Measurements from ENCODE around the gene EPDR1.

EPDR1 gene

DNA sequence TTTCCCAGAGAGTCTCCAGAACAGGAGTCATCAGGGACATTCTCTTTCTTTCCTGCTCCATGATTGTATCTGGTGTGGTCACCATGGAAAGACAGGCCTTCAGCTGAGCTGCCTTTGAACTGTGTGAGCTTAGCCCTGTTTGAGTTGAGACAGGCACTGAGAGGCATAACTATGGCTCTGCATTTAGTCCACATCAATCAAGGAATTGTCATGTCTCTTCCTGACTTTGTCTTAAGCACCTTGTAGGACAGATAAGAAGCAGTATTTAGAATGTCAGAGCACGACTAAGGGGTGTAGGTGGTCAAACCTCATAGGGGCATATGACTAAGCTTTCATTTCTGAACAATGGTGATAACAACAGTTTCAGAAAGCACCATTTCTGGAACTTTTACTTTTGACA, 53.5 kb downstream of the EPDR1 start:
- TF ChIP-seq, protein P1, sequence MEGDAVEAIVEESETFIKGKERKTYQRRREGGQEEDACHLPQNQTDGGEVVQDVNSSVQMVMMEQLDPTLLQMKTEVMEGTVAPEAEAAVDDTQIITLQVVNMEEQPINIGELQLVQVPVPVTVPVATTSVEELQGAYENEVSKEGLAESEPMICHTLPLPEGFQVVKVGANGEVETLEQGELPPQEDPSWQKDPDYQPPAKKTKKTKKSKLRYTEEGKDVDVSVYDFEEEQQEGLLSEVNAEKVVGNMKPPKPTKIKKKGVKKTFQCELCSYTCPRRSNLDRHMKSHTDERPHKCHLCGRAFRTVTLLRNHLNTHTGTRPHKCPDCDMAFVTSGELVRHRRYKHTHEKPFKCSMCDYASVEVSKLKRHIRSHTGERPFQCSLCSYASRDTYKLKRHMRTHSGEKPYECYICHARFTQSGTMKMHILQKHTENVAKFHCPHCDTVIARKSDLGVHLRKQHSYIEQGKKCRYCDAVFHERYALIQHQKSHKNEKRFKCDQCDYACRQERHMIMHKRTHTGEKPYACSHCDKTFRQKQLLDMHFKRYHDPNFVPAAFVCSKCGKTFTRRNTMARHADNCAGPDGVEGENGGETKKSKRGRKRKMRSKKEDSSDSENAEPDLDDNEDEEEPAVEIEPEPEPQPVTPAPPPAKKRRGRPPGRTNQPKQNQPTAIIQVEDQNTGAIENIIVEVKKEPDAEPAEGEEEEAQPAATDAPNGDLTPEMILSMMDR (IDR thresholded peaks at IDR 0.05; ENCODE audit: low read depth, low read length, missing control alignments) = no peak
- H3K4me3 ChIP-seq (ENCODE audit: low read depth, low read length) = no peak overlapping the region
- DNase-seq (ENCODE audit: low read depth) = no peak

DNA sequence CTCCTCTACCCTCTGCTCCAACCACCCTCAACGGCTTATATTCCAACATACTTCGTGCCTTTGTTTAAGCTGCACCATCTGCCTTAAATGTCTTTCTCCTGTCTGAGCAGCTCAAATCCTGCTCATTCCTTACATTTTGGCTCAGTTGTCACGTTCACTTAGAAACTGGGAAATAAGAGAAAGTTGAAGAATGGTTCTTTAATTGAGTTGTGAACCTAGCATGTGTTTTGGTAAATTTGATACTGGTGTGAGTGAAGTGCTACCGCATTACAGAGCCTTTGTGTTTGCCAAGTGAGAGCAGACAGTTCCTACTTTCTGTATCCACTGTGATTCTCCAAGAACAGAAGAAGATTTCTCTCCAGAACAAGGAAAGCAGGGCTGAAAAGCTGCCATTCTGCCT, 54.3 kb downstream of the EPDR1 start:
- TF ChIP-seq, protein P1 (IDR thresholded peaks at IDR 0.05; ENCODE audit: low read depth, low read length, missing control alignments) = no peak
- H3K4me3 ChIP-seq (ENCODE audit: low read depth, low read length) = no peak overlapping the region
- DNase-seq (ENCODE audit: low read depth) = no peak

DNA sequence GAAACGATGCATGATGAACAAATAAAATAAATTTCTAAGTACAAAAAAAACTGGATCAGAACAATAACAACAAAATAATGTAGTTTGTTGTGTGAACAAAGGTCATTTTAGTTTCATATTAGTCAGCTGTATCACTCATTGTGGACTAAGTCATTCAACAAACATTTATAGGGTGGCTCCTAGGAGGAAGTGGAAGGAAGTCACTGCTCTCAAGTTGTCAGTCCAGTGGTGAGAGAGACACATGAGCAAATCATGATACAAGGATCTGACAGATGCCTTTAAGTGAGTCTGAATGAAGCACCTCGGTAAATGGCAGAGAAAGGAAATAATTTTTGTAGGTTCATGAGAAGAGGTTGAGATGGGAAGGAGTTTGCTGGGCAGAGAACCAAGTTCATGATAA, 56.8 kb downstream of the EPDR1 start:
- no peak for DNase-seq (ENCODE audit: low read depth)
- no peak overlapping the region for H3K4me3 ChIP-seq (ENCODE audit: low read depth, low read length)
- TF ChIP-seq, protein P1 (IDR thresholded peaks at IDR 0.05; ENCODE audit: low read depth, low read length, missing control alignments) = no peak

DNA sequence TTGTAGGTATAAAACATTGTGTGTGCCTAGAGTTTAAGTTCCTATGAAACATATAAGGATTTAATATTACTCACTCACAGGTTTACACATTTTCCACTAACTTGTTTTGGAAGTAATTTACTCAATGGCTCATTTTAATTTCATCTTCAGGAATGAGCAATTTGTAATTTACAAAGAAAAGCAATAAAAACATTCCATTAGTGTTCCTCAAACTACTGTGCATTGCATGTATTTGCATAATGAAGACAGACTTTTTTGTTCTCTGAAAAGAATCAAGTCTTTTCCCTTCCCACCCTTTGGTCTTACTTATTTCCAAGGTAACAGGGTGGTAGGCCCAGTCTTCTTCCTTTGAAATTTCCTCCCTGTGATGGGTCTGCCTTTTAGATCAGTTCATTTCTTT, 61.2 kb downstream of the EPDR1 start:
- TF ChIP-seq, protein P1 (IDR thresholded peaks at IDR 0.05; ENCODE audit: low read depth, low read length, missing control alignments) = no peak
- no peak overlapping the region for H3K4me3 ChIP-seq (ENCODE audit: low read depth, low read length)
- DNase-seq (ENCODE audit: low read depth) = no peak

DNA sequence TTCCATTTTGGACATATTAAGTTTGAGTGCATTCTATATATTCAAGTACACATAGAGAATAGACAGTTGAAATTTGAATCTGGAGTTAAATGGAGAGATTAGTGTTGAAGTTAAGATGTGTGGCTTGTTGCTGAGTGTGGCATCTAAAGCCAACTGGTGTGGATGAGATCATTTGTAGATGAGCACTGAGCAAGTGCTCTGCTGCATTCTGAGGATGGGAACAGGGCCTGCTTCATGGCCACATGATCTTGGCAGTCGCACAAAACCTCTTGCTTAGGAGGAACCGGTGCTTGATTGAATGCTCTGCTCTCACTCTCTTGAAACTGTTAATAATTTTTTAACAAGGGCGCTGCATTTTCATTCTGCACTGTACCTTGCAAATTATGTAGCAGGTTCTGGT, 62.0 kb downstream of the EPDR1 start:
- no peak for DNase-seq (ENCODE audit: low read depth)
- TF ChIP-seq, protein P1 (IDR thresholded peaks at IDR 0.05; ENCODE audit: low read depth, low read length, missing control alignments) = no peak
- H3K4me3 ChIP-seq (ENCODE audit: low read depth, low read length) = no peak overlapping the region

DNA sequence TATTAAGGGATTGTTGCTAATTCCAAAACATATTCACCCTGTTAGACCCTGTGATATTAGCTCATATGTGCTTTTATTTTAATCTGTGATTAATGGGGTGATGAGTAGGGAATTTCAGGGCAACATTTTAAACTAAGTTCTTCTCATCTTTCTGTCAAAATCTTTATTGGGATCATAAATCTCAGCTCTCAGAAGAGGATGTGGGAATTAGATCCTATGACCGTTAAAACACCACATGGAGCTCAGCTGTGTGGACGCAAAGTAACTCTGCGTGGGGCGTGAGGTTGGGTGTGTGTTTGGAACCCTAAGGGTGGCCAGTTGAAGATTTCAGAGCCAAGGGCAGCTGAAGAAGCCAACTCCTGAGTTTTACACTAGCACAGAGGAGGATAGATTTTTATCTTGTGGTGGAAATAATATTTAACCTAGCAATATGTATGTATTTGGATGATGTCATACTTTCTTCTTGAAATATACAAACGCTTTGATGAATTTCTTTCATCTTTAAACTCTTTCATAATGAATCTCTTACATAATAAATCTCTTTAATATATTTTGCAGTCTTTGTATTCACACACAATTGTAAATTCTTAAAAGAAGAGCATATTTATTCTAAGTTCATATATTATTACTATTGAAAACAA, 64.4 kb downstream of the EPDR1 start:
- H3K4me3 ChIP-seq (ENCODE audit: low read depth, low read length) = no peak overlapping the region
- DNase-seq (ENCODE audit: low read depth) = no peak
- TF ChIP-seq, protein P1 (IDR thresholded peaks at IDR 0.05; ENCODE audit: low read depth, low read length, missing control alignments) = no peak

DNA sequence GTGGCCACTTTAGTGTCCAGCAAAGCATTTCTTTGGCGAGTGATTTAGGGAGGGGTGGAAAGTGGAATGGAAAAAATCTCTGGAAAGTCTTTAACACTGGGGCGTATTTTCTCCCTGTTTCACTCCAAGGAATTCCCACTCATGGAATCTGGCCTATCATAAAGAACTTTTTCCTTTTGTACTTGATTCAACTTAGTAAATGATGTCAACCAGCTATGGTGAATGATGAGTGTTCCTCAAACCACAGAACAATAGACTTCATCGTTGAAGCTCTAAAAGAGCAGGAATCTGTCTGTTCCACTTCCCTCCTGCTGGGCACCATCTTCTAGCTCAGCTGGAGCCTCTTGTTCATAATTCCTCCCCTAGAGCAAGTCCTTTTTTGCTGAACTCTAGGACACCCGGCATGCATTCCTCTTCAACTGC, 66.5 kb downstream of the EPDR1 start:
- H3K4me3 ChIP-seq (ENCODE audit: low read depth, low read length) = no peak overlapping the region
- DNase-seq (ENCODE audit: low read depth) = no peak
- TF ChIP-seq, protein P1 (IDR thresholded peaks at IDR 0.05; ENCODE audit: low read depth, low read length, missing control alignments) = no peak
